Hepatocyte (in vitro differentiated cells): Measurements from ENCODE around the gene ANKHD1. TPM values are rescaled to one million over a fixed set of nuclear protein-coding genes. Genes with fewer than 3 reads are reported as not detected.

Experiments used
- DNase-seq: peaks from one replicate; pipeline ENCODE4 v3.0.0-alpha.2; 2016; ENCODE audit warnings: low spot score
- H2AFZ ChIP-seq: fragments of 200-600 bp; sonication (generic); 2 replicates; pipeline ENCODE4 v1.6.0; 2016; ENCODE audit warnings: antibody characterized with exemption, mild to moderate bottlenecking
- H3K27ac ChIP-seq: fragments of 200-600 bp; sonication (generic); 2 replicates; pipeline ENCODE4 v1.5.1; 2016; ENCODE audit warnings: mild to moderate bottlenecking
- H3K27me3 ChIP-seq: fragments of 200-600 bp; sonication (generic); 2 replicates; pipeline ENCODE4 v1.6.1; 2016
- H3K36me3 ChIP-seq: fragments of 200-600 bp; sonication (generic); replicated peaks from 2 replicates; pipeline ENCODE4 v1.5.1; 2016; ENCODE audit warnings: low read depth; ENCODE audit not compliant: insufficient read depth
- H3K4me1 ChIP-seq: fragments of 200-600 bp; sonication (generic); 2 replicates; pipeline ENCODE4 v1.5.1; 2016; ENCODE audit warnings: mild to moderate bottlenecking, moderate library complexity; ENCODE audit not compliant: insufficient read depth
- H3K4me2 ChIP-seq: fragments of 200-600 bp; sonication (generic); 2 replicates; pipeline ENCODE4 v1.6.0; 2016
- H3K4me3 ChIP-seq: fragments of 200-600 bp; sonication (generic); 2 replicates; pipeline ENCODE4 v1.5.1; 2016; ENCODE audit warnings: mild to moderate bottlenecking
- H3K79me2 ChIP-seq: fragments of 200-600 bp; sonication (generic); 2 replicates; pipeline ENCODE4 v1.6.0; 2017; ENCODE audit warnings: mild to moderate bottlenecking
- H3K9me2 ChIP-seq: fragments of 200-600 bp; sonication (generic); replicated peaks from 2 replicates; pipeline ENCODE4 v1.6.0; 2017; ENCODE audit warnings: mild to moderate bottlenecking; ENCODE audit not compliant: insufficient read depth
- H3K9me3 ChIP-seq: fragments of 200-600 bp; sonication (generic); 2 replicates; pipeline ENCODE4 v1.5.1; 2016; ENCODE audit warnings: low read depth, mild to moderate bottlenecking
- H4K20me1 ChIP-seq: fragments of 200-600 bp; sonication (generic); 2 replicates; pipeline ENCODE4 v1.6.0; 2016; ENCODE audit warnings: mild to moderate bottlenecking; ENCODE audit not compliant: insufficient read depth, poor library complexity, severe bottlenecking
- CTCF ChIP-seq: fragments of 200-600 bp; sonication (generic); IDR thresholded peaks from 2 replicates; pipeline ENCODE4 v1.5.1; 2016; ENCODE audit warnings: antibody characterized with exemption, mild to moderate bottlenecking; ENCODE audit not compliant: poor library complexity
- EZH2 ChIP-seq: fragments of 200-600 bp; sonication (generic); IDR thresholded peaks from 2 replicates; pipeline ENCODE4 v1.6.1; 2016; ENCODE audit warnings: antibody characterized with exemption, mild to moderate bottlenecking, borderline replicate concordance
- EZH2phosphoT487 ChIP-seq: fragments of 200-600 bp; sonication (generic); IDR thresholded peaks from one replicate; pipeline ENCODE4 v1.6.1; 2018; ENCODE audit warnings: antibody characterized with exemption, mild to moderate bottlenecking, low read depth, moderate library complexity; ENCODE audit not compliant: unreplicated experiment, severe bottlenecking
- WGBS: methylation state at CpG from one replicate; pipeline ENCODE4 v1.1.6; 2016; ENCODE audit warnings: low lambda C conversion rate; ENCODE audit errors: missing lambda C conversion rate; 5-methylcytosine and 5-hydroxymethylcytosine counted together
- polyA plus RNA-seq: library from polyadenylated mRNA; unstranded; fragments of >200 nt; fragmentation: Nextera tagmentation; extraction: Ambion mirVana; gene quantifications from 2 replicates; pipeline ENCODE4 v1.2.1, GENCODE V29; 2016
- total RNA-seq: library from RNA; depleted of rRNA; stranded (reverse); fragments of >200 nt; gene quantifications from 2 replicates; pipeline ENCODE4 v1.2.3, GENCODE V29; 2014

The ANKHD1 gene
- total and polyA plus RNA-seq, 2 experiments from 2014 or later = 53.6 to 70.7 TPM

- Histone ChIP-seq H3K4me3 (no peak overlapping the region), H3K27me3 (no peaks in the 10 kb centered on the region), H3K27ac (no peak overlapping the region), H3K4me2 (no peak overlapping the region), H3K36me3 (no peaks in the 10 kb centered on the region), H3K9me3 (no peaks in the 10 kb centered on the region), H3K79me2 (no peaks in the 10 kb centered on the region), H2AFZ (no peak overlapping the region), H4K20me1 (no peaks in the 10 kb centered on the region), H3K4me1 (no peaks in the 10 kb centered on the region), H3K9me2 (no peaks in the 10 kb centered on the region)
- 86% methylated on average over 7 of the region's 7 CpGs for WGBS
- no peak for TF ChIP-seq EZH2phosphoT487
- TF ChIP-seq CTCF = no peak
- DNase-seq = no peak
Observed at GRCh38 chr5:140360681-140361479, 40.8 kb upstream of the ANKHD1 start.

- Histone ChIP-seq H3K36me3 (no peaks in the 10 kb centered on the region), H3K4me2 (no peak overlapping the region), H3K4me1 (no peaks in the 10 kb centered on the region), H3K9me3 (no peaks in the 10 kb centered on the region), H2AFZ (no peak overlapping the region), H3K4me3 (no peak overlapping the region), H3K27ac (no peak overlapping the region), H3K9me2 (no peaks in the 10 kb centered on the region), H4K20me1 (no peaks in the 10 kb centered on the region), H3K79me2 (no peaks in the 10 kb centered on the region), H3K27me3 (no peaks in the 10 kb centered on the region)
- DNase-seq = no peak
- WGBS = 95% methylated on average over 2 of the region's 2 CpGs
- no peak for TF ChIP-seq CTCF
- no peak for TF ChIP-seq EZH2
- no peak for TF ChIP-seq EZH2phosphoT487
Observed at GRCh38 chr5:140361901-140362300, 39.7 kb upstream of the ANKHD1 start.

GRCh38 chr5:140362311-140362710 is 39.3 kb upstream of the ANKHD1 start:
- Histone ChIP-seq H3K9me3 (no peaks in the 10 kb centered on the region), H2AFZ (no peak overlapping the region), H3K27ac (no peak overlapping the region), H3K36me3 (no peaks in the 10 kb centered on the region), H3K4me1 (no peaks in the 10 kb centered on the region), H3K9me2 (no peaks in the 10 kb centered on the region), H3K4me2 (no peak overlapping the region), H3K27me3 (no peaks in the 10 kb centered on the region), H4K20me1 (no peaks in the 10 kb centered on the region), H3K79me2 (no peaks in the 10 kb centered on the region), H3K4me3 (no peak overlapping the region)
- TF ChIP-seq EZH2 = no peak
- TF ChIP-seq EZH2phosphoT487 = no peak
- no peak for TF ChIP-seq CTCF
- 93% methylated on average over 8 of the region's 8 CpGs for WGBS
- no peak for DNase-seq
